Smooth muscle cell (in vitro differentiated cells): ENCODE measurements around the gene SPECC1L. TPM values are rescaled to one million over a fixed set of nuclear protein-coding genes. Genes with fewer than 3 reads are reported as not detected.

ENCODE experiments used
- DNase-seq: peaks from one replicate; lab custom pipeline; 2025; ENCODE audit not compliant: unreplicated experiment; lab: John Stamatoyannopoulos, UW
- H2AFZ ChIP-seq: fragments of 200-600 bp; sonication (generic); 2 replicates; pipeline ENCODE4 v1.6.0; 2016; ENCODE audit warnings: antibody characterized with exemption, low read depth, mild to moderate bottlenecking
- H3F3A ChIP-seq: fragments of 200-600 bp; sonication (generic); 2 replicates; pipeline ENCODE4 v1.6.0; 2017; ENCODE audit warnings: antibody characterized with exemption, low read depth
- H3K27ac ChIP-seq: fragments of 200-600 bp; sonication (generic); 2 replicates; pipeline ENCODE4 v1.5.1; 2016; ENCODE audit warnings: low read depth, mild to moderate bottlenecking
- H3K27me3 ChIP-seq: fragments of 200-600 bp; sonication (generic); 2 replicates; pipeline ENCODE4 v1.6.1; 2016; ENCODE audit warnings: low read depth, mild to moderate bottlenecking
- H3K36me3 ChIP-seq: fragments of 200-600 bp; sonication (generic); 2 replicates; pipeline ENCODE4 v1.5.1; 2016; ENCODE audit warnings: low read depth
- H3K4me1 ChIP-seq: fragments of 200-600 bp; sonication (generic); 2 replicates; pipeline ENCODE4 v1.5.1; 2016; ENCODE audit warnings: low read depth
- H3K4me2 ChIP-seq: fragments of 200-600 bp; sonication (generic); 2 replicates; pipeline ENCODE4 v1.6.0; 2016; ENCODE audit warnings: mild to moderate bottlenecking
- H3K4me3 ChIP-seq: fragments of 200-600 bp; sonication (generic); 2 replicates; pipeline ENCODE4 v1.5.1; 2016; ENCODE audit warnings: mild to moderate bottlenecking
- H3K79me2 ChIP-seq: fragments of 200-600 bp; sonication (generic); 2 replicates; pipeline ENCODE4 v1.6.0; 2016; ENCODE audit warnings: low read depth, mild to moderate bottlenecking
- H3K9ac ChIP-seq: fragments of 200-600 bp; sonication (generic); 2 replicates; pipeline ENCODE4 v1.6.0; 2016; ENCODE audit warnings: low read depth
- H3K9me3 ChIP-seq: fragments of 200-600 bp; sonication (generic); replicated peaks from 2 replicates; pipeline ENCODE4 v1.5.1; 2016; ENCODE audit warnings: low read depth
- H4K20me1 ChIP-seq: fragments of 200-600 bp; sonication (generic); 2 replicates; pipeline ENCODE4 v1.6.0; 2016; ENCODE audit warnings: low read depth
- WGBS: methylation state at CpG from one replicate; pipeline ENCODE4 v1.1.7; 2016; ENCODE audit warnings: low lambda C conversion rate; 5-methylcytosine and 5-hydroxymethylcytosine counted together
- polyA plus RNA-seq: library from polyadenylated mRNA; unstranded; fragments of >200 nt; fragmentation: Nextera tagmentation; extraction: Ambion mirVana; gene quantifications from 2 replicates; pipeline ENCODE4 v1.2.1, GENCODE V29; 2016
- total RNA-seq: library from RNA; depleted of rRNA; stranded (reverse); fragments of >200 nt; gene quantifications from 2 replicates; pipeline ENCODE4 v1.2.3, GENCODE V29; 2014
- TF ChIP-seq, protein P1 (sequence below): fragments of 200-600 bp; sonication (generic); IDR thresholded peaks from 2 replicates; pipeline ENCODE4 v1.5.1; 2017; ENCODE audit warnings: borderline replicate concordance, mild to moderate bottlenecking, antibody characterized with exemption; ENCODE audit not compliant: insufficient read depth, poor library complexity, severe bottlenecking

Gene SPECC1L
- total and polyA plus RNA-seq, 2 experiments from 2014 or later, result 10.0 to 19.1 TPM

DNA sequence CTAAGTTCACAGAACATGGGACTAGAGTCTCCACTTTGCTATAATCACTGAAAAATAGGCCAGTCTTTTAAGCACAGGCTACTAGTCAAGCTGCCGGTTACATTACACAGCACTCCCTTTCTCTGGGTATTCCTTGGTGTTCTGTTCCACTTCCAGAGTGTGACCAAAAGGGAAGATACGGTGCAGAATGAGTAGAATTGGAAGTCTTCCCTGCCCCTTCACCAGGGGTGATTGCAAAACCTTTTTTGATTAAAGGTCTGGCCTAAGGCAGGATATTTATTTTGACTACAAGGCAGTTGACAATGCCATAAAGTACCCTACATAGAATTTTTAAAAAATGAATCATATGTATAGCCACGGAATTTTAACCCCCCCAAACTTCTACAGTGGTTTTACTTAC lies 97.2 kb downstream of the SPECC1L start:
- peaks cover 3% of the 10 kb centered on the region for H4K20me1 ChIP-seq
- TF ChIP-seq, protein P1, sequence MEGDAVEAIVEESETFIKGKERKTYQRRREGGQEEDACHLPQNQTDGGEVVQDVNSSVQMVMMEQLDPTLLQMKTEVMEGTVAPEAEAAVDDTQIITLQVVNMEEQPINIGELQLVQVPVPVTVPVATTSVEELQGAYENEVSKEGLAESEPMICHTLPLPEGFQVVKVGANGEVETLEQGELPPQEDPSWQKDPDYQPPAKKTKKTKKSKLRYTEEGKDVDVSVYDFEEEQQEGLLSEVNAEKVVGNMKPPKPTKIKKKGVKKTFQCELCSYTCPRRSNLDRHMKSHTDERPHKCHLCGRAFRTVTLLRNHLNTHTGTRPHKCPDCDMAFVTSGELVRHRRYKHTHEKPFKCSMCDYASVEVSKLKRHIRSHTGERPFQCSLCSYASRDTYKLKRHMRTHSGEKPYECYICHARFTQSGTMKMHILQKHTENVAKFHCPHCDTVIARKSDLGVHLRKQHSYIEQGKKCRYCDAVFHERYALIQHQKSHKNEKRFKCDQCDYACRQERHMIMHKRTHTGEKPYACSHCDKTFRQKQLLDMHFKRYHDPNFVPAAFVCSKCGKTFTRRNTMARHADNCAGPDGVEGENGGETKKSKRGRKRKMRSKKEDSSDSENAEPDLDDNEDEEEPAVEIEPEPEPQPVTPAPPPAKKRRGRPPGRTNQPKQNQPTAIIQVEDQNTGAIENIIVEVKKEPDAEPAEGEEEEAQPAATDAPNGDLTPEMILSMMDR, result no peak
- no peak overlapping the region for H3K9ac ChIP-seq
- 85% methylated on average over 3 of the region's 3 CpGs for WGBS
- H3K4me2 ChIP-seq, result no peak overlapping the region
- DNase-seq, result no peak
- no peak overlapping the region for H3K4me3 ChIP-seq
- H3K79me2 ChIP-seq, result no peaks in the 10 kb centered on the region
- no peaks in the 10 kb centered on the region for H3K4me1 ChIP-seq
- no peak overlapping the region for H3K27ac ChIP-seq
- H2AFZ ChIP-seq, result no peak overlapping the region
- peaks cover 35% of the 10 kb centered on the region for H3K36me3 ChIP-seq
- H3K27me3 ChIP-seq, result no peaks in the 10 kb centered on the region
- H3F3A ChIP-seq, result no peaks in the 10 kb centered on the region
- H3K9me3 ChIP-seq, result peaks cover 2% of the 10 kb centered on the region

DNA sequence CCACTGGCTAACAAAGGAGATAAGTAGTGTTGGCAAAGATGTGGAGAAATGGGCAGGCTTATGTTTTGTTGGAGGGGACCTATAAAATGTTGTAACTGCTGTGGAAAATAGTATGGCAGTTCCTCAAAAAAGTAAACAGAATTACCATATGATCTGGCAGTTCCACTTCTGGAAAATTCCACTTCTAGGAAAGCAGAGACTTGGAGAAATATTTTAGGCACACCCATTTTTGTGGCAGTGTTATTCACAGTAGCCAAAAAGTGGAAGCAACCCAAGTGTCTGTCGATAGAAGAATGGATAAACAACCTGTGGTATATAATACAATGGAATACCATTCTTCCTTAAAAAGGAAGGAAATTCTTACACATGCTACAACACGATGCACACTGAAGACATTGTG lies 99.8 kb downstream of the SPECC1L start:
- Histone ChIP-seq H3K27ac (no peak overlapping the region), H3K4me3 (no peak overlapping the region), H3K4me2 (no peak overlapping the region), H3K27me3 (no peaks in the 10 kb centered on the region), H3K79me2 (no peaks in the 10 kb centered on the region), H3K9ac (no peak overlapping the region), H3K9me3 (peaks cover 2% of the 10 kb centered on the region), H4K20me1 (no peaks in the 10 kb centered on the region), H2AFZ (no peak overlapping the region), H3K36me3 (peaks cover 39% of the 10 kb centered on the region), H3K4me1 (no peaks in the 10 kb centered on the region), H3F3A (no peaks in the 10 kb centered on the region)
- TF ChIP-seq, protein P1, result no peak
- 97% methylated on average over 2 of the region's 2 CpGs for WGBS
- DNase-seq, result no peak

DNA sequence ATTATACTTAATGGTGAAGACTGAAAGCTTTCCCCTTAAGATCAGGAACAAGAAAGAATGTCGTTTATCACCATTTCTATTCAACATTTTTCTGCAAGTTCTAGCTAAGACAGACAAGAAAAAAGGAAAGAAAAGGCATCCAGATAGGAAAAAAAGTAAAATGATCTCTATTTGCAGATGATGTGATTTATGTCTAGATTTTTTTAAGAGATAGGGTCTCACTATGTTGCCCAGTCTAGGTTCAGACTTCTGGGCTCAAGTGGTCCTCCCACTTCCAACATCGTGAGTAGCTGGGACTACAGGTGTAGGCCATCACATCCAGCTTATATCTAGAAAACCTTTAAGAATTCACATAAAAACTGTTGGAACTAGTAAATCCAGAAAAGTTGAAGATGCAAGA lies 105.4 kb downstream of the SPECC1L start:
- H3K27me3 ChIP-seq, result no peaks in the 10 kb centered on the region
- H3K9ac ChIP-seq, result no peak overlapping the region
- DNase-seq, result no peak
- H3K4me3 ChIP-seq, result no peak overlapping the region
- H3F3A ChIP-seq, result no peaks in the 10 kb centered on the region
- no peaks in the 10 kb centered on the region for H3K4me1 ChIP-seq
- peaks cover 35% of the 10 kb centered on the region for H3K36me3 ChIP-seq
- TF ChIP-seq, protein P1, result no peak
- no peak overlapping the region for H3K27ac ChIP-seq
- no peak overlapping the region for H2AFZ ChIP-seq
- no peaks in the 10 kb centered on the region for H3K79me2 ChIP-seq
- H4K20me1 ChIP-seq, result no peaks in the 10 kb centered on the region
- H3K4me2 ChIP-seq, result no peak overlapping the region
- H3K9me3 ChIP-seq, result peaks cover 2% of the 10 kb centered on the region
- 97% methylated on average over 2 of the region's 2 CpGs for WGBS

DNA sequence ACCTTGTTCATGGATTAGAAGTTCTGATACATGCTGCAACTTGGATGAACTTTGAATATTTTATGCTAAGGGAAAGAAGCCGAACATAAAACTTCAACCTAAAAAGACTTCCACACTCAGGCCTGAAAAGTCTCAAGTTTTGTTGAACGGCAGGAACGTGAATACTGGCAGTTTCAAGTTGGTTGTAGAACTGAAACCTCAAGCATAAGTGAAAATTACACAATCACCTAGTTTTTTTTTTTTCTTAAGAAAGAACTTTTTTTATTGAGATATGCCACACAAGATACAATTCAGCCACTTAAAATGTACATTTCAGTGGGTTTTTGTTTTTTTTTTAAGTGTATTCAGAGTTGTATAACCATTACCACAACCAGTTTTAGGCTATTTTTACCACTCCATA lies 106.0 kb downstream of the SPECC1L start:
- TF ChIP-seq, protein P1, result no peak
- no peaks in the 10 kb centered on the region for H3K27me3 ChIP-seq
- H3K4me2 ChIP-seq, result no peak overlapping the region
- no peak overlapping the region for H3K4me3 ChIP-seq
- H3K9ac ChIP-seq, result no peak overlapping the region
- H2AFZ ChIP-seq, result no peak overlapping the region
- no peaks in the 10 kb centered on the region for H4K20me1 ChIP-seq
- H3K27ac ChIP-seq, result no peak overlapping the region
- peaks cover 29% of the 10 kb centered on the region for H3K36me3 ChIP-seq
- H3F3A ChIP-seq, result no peaks in the 10 kb centered on the region
- DNase-seq, result no peak
- no peaks in the 10 kb centered on the region for H3K4me1 ChIP-seq
- WGBS, result 98% methylated on average over 3 of the region's 3 CpGs
- no peaks in the 10 kb centered on the region for H3K79me2 ChIP-seq
- peaks cover 2% of the 10 kb centered on the region for H3K9me3 ChIP-seq
